GM12872 (cell line): Measurements from ENCODE around the gene PKN3.

Source experiments
- CTCF ChIP-seq: IDR thresholded peaks from 3 replicates; pipeline ENCODE4 v1.5.1; 2011; ENCODE audit warnings: low read depth, mild to moderate bottlenecking, low read length, moderate library complexity; ENCODE audit not compliant: insufficient read depth

PKN3 gene

GRCh38 chr9:128702445-128702948 lies at the start of gene PKN3:
Gene PKN3, plus strand, starts transcription at chr9:128702503. Its CDS starts 413 bp downstream, at chr9:128702916.
- TF ChIP-seq CTCF, result peak; percentile 84

GRCh38 chr9:128653908-128654307 lies 48.4 kb upstream of the PKN3 start:
- TF ChIP-seq CTCF, result no peak

- TF ChIP-seq CTCF, result no peak
These were observed 47.8 kb upstream of the PKN3 start for GRCh38 chr9:128654481-128654880.

GRCh38 chr9:128656416-128657343 lies 45.6 kb upstream of the PKN3 start, which contains the start of gene DYNC2I2:
Gene DYNC2I2, minus strand, starts transcription at chr9:128656847. Its CDS starts 121 bp downstream, at chr9:128656726.
- no peak for TF ChIP-seq CTCF

GRCh38 chr9:128657344-128657704 lies 45.0 kb upstream of the PKN3 start:
- no peak for TF ChIP-seq CTCF

GRCh38 chr9:128657796-128658195 lies 44.5 kb upstream of the PKN3 start:
- TF ChIP-seq CTCF, result no peak

- TF ChIP-seq CTCF, result no peak
These were observed 32.5 kb upstream of the PKN3 start for GRCh38 chr9:128669786-128670185.
